ENCODE data around the gene SLC5A10. TPM values are rescaled to one million over a fixed set of nuclear protein-coding genes. Genes with fewer than 3 reads are reported as not detected.
A peak's percentile ranks its signal among the peaks of the same experiment; 100 is the strongest.

The SLC5A10 gene
- total RNA-seq, 2 experiments from 2014 or later = not detected

- DNase-seq (no peak), ATAC-seq (no peak)
- no peaks in the 10 kb centered on the region for H3K36me3 Mint-ChIP-seq (ENCODE audit: low read depth)
- CTCF ChIA-PET = interaction anchor here (1.2 to 2.8 kb wide), 3 partner anchors 10 to 27 kb away, joined by 3 to 8 read pairs (median 7); no protein-coding TSS in a partner anchor
- H3K9me3 Mint-ChIP-seq (ENCODE audit: insufficient read depth) = no peaks in the 10 kb centered on the region
- peaks cover 28% of the 10 kb centered on the region for H3K4me1 Mint-ChIP-seq (ENCODE audit: low read depth)
- no peak overlapping the region for H3K27ac Mint-ChIP-seq
- no peak overlapping the region for H3K4me3 Mint-ChIP-seq
- POLR2A ChIA-PET = interaction anchor here (0.6 kb wide), 1 partner anchor 16 kb away, joined by 4 read pairs; the partner anchor contains the start of gene FAM83G
- no peaks in the 10 kb centered on the region for H3K27me3 Mint-ChIP-seq (ENCODE audit: low read depth)
These were observed 36.0 kb downstream of the SLC5A10 start for GRCh38 chr17:18987862-18988545.

GRCh38 chr17:18988546-18989173 lies 36.7 kb downstream of the SLC5A10 start:
- DNase-seq = no peak
- H3K4me1 Mint-ChIP-seq (ENCODE audit: low read depth) = peaks cover 35% of the 10 kb centered on the region
- no peaks in the 10 kb centered on the region for H3K9me3 Mint-ChIP-seq (ENCODE audit: insufficient read depth)
- no peak for ATAC-seq
- no peaks in the 10 kb centered on the region for H3K36me3 Mint-ChIP-seq (ENCODE audit: low read depth)
- no peak overlapping the region for H3K27ac Mint-ChIP-seq
- CTCF ChIA-PET = interaction anchor here (1.2 to 2.0 kb wide), 2 partner anchors 10 to 27 kb away, joined by 3 to 7 read pairs; no protein-coding TSS in a partner anchor
- POLR2A ChIA-PET = no interaction called here
- H3K4me3 Mint-ChIP-seq = no peak overlapping the region
- no peaks in the 10 kb centered on the region for H3K27me3 Mint-ChIP-seq (ENCODE audit: low read depth)

- H3K27ac Mint-ChIP-seq = no peak overlapping the region
- no peak for DNase-seq
- peaks cover 9% of the 10 kb centered on the region for H3K36me3 Mint-ChIP-seq (ENCODE audit: low read depth)
- no peaks in the 10 kb centered on the region for H3K27me3 Mint-ChIP-seq (ENCODE audit: low read depth)
- H3K9me3 Mint-ChIP-seq (ENCODE audit: insufficient read depth) = peaks cover 6% of the 10 kb centered on the region
- CTCF ChIA-PET = interaction anchor here (1.3 to 3.2 kb wide), 2 partner anchors 11 to 29 kb away, joined by 3 to 17 read pairs; no protein-coding TSS in a partner anchor
- POLR2A ChIA-PET = no interaction called here
- no peak for ATAC-seq
- H3K4me3 Mint-ChIP-seq = no peak overlapping the region
- H3K4me1 Mint-ChIP-seq (ENCODE audit: low read depth) = peaks cover 41% of the 10 kb centered on the region
These were observed 38.4 kb downstream of the SLC5A10 start for GRCh38 chr17:18990331-18990730.

GRCh38 chr17:18991531-18992315 lies 39.8 kb downstream of the SLC5A10 start:
- DNase-seq (no peak), ATAC-seq (no peak)
- peaks cover 14% of the 10 kb centered on the region for H3K36me3 Mint-ChIP-seq (ENCODE audit: low read depth)
- no peaks in the 10 kb centered on the region for H3K27me3 Mint-ChIP-seq (ENCODE audit: low read depth)
- POLR2A ChIA-PET = interaction anchor here (0.7 kb wide), 1 partner anchor 13 kb away, joined by 3 read pairs; the partner anchor contains the start of gene FAM83G
- peaks cover 31% of the 10 kb centered on the region for H3K4me1 Mint-ChIP-seq (ENCODE audit: low read depth)
- no peak overlapping the region for H3K4me3 Mint-ChIP-seq
- H3K9me3 Mint-ChIP-seq (ENCODE audit: insufficient read depth) = peaks cover 6% of the 10 kb centered on the region
- CTCF ChIA-PET = interaction anchor here (3.2 kb wide), 1 partner anchor 30 kb away, joined by 17 read pairs; no protein-coding TSS in a partner anchor
- H3K27ac Mint-ChIP-seq = no peak overlapping the region

GRCh38 chr17:18992454-18993130 lies 40.6 kb downstream of the SLC5A10 start:
- Mint-ChIP-seq H3K4me1 (ENCODE audit: low read depth) (peaks cover 23% of the 10 kb centered on the region), H3K9me3 (ENCODE audit: insufficient read depth) (peaks cover 6% of the 10 kb centered on the region), H3K36me3 (ENCODE audit: low read depth) (peaks cover 14% of the 10 kb centered on the region), H3K27ac (peak overlapping the region; percentile 28), H3K4me3 (no peak overlapping the region), H3K27me3 (ENCODE audit: low read depth) (no peaks in the 10 kb centered on the region)
- ATAC-seq (peak; percentile 75), DNase-seq (peak; percentile 68)
- POLR2A ChIA-PET = no interaction called here
- CTCF ChIA-PET = interaction anchor here (3.2 kb wide), 1 partner anchor 31 kb away, joined by 17 read pairs; no protein-coding TSS in a partner anchor

- H3K4me1 Mint-ChIP-seq (ENCODE audit: low read depth) = peaks cover 22% of the 10 kb centered on the region
- no peak overlapping the region for H3K27ac Mint-ChIP-seq
- peaks cover 14% of the 10 kb centered on the region for H3K36me3 Mint-ChIP-seq (ENCODE audit: low read depth)
- no peaks in the 10 kb centered on the region for H3K27me3 Mint-ChIP-seq (ENCODE audit: low read depth)
- peaks cover 6% of the 10 kb centered on the region for H3K9me3 Mint-ChIP-seq (ENCODE audit: insufficient read depth)
- no peak for ATAC-seq
- ChIA-PET CTCF (no interaction called here), POLR2A (no interaction called here)
- DNase-seq = no peak
- H3K4me3 Mint-ChIP-seq = no peak overlapping the region
These were observed 42.1 kb downstream of the SLC5A10 start for GRCh38 chr17:18993905-18994526.

GRCh38 chr17:18994631-18995030 lies 42.7 kb downstream of the SLC5A10 start:
- H3K4me1 Mint-ChIP-seq (ENCODE audit: low read depth) = peaks cover 22% of the 10 kb centered on the region
- H3K36me3 Mint-ChIP-seq (ENCODE audit: low read depth) = peaks cover 14% of the 10 kb centered on the region
- no peaks in the 10 kb centered on the region for H3K27me3 Mint-ChIP-seq (ENCODE audit: low read depth)
- H3K27ac Mint-ChIP-seq = no peak overlapping the region
- peaks cover 6% of the 10 kb centered on the region for H3K9me3 Mint-ChIP-seq (ENCODE audit: insufficient read depth)
- DNase-seq (no peak), ATAC-seq (no peak)
- no peak overlapping the region for H3K4me3 Mint-ChIP-seq
- CTCF ChIA-PET = no interaction called here
- POLR2A ChIA-PET = interaction anchor here (0.7 kb wide), 1 partner anchor 406 kb away, joined by 3 read pairs; no protein-coding TSS in a partner anchor

GRCh38 chr17:18995220-18995619 lies 43.3 kb downstream of the SLC5A10 start:
- CTCF ChIA-PET = no interaction called here
- ATAC-seq (no peak), DNase-seq (no peak)
- peaks cover 6% of the 10 kb centered on the region for H3K9me3 Mint-ChIP-seq (ENCODE audit: insufficient read depth)
- peaks cover 14% of the 10 kb centered on the region for H3K36me3 Mint-ChIP-seq (ENCODE audit: low read depth)
- H3K27ac Mint-ChIP-seq = no peak overlapping the region
- peaks cover 22% of the 10 kb centered on the region for H3K4me1 Mint-ChIP-seq (ENCODE audit: low read depth)
- no peaks in the 10 kb centered on the region for H3K27me3 Mint-ChIP-seq (ENCODE audit: low read depth)
- H3K4me3 Mint-ChIP-seq = no peak overlapping the region
- POLR2A ChIA-PET = interaction anchor here (0.7 kb wide), 1 partner anchor 406 kb away, joined by 3 read pairs; no protein-coding TSS in a partner anchor

GRCh38 chr17:18996458-18996857 lies 44.5 kb downstream of the SLC5A10 start:
- CTCF ChIA-PET = interaction anchor here (2.7 kb wide), 1 partner anchor 36 kb away, joined by 14 read pairs; no protein-coding TSS in a partner anchor
- ATAC-seq (no peak), DNase-seq (no peak)
- Mint-ChIP-seq H3K36me3 (ENCODE audit: low read depth) (peaks cover 14% of the 10 kb centered on the region), H3K9me3 (ENCODE audit: insufficient read depth) (peaks cover 6% of the 10 kb centered on the region), H3K27me3 (ENCODE audit: low read depth) (no peaks in the 10 kb centered on the region), H3K4me1 (ENCODE audit: low read depth) (peaks cover 22% of the 10 kb centered on the region), H3K4me3 (no peak overlapping the region), H3K27ac (no peak overlapping the region)
- POLR2A ChIA-PET = no interaction called here

GRCh38 chr17:18997650-18998196 lies 45.8 kb downstream of the SLC5A10 start:
- Mint-ChIP-seq H3K27me3 (ENCODE audit: low read depth) (no peaks in the 10 kb centered on the region), H3K9me3 (ENCODE audit: insufficient read depth) (peaks cover 6% of the 10 kb centered on the region), H3K4me3 (no peak overlapping the region), H3K4me1 (ENCODE audit: low read depth) (peaks cover 26% of the 10 kb centered on the region), H3K27ac (no peak overlapping the region), H3K36me3 (ENCODE audit: low read depth) (peaks cover 14% of the 10 kb centered on the region)
- ChIA-PET CTCF (interaction anchor here (1.9 to 2.7 kb wide), 2 partner anchors 9 to 37 kb away, joined by 7 to 14 read pairs; no protein-coding TSS in a partner anchor), POLR2A (no interaction called here)
- no peak for ATAC-seq
- DNase-seq = no peak
